Measurements from ENCODE around the gene IL1RAP.

DNA sequence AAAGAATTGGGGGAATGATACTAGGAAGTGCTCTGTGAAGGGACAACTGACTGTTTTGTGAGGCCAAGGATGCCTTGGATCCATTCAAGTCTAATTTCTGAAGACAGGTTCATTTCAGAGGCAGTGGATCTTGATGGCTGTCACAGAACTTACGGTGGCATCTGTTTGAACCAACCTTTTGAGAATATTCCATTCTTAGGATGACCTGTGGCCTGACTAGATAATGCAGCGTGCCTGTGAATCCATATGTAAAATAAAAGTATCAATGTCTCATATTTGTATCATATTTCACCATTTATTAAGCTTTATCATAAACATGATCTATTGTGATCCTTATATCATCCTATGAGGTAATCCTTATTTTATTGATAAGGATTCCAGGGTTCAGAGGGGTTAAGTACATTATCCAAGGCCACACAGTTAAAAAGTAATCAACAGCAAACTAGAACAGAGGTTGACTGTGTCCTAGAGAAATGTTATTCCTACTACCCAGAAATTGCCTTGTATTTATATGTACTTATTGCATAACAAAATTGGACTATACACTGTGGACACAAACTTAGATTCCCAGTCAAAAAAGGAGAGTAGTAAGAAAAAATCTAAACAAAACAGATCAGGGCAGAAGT, 34.3 kb downstream of the IL1RAP start:
- TF ChIP-seq, protein P1, sequence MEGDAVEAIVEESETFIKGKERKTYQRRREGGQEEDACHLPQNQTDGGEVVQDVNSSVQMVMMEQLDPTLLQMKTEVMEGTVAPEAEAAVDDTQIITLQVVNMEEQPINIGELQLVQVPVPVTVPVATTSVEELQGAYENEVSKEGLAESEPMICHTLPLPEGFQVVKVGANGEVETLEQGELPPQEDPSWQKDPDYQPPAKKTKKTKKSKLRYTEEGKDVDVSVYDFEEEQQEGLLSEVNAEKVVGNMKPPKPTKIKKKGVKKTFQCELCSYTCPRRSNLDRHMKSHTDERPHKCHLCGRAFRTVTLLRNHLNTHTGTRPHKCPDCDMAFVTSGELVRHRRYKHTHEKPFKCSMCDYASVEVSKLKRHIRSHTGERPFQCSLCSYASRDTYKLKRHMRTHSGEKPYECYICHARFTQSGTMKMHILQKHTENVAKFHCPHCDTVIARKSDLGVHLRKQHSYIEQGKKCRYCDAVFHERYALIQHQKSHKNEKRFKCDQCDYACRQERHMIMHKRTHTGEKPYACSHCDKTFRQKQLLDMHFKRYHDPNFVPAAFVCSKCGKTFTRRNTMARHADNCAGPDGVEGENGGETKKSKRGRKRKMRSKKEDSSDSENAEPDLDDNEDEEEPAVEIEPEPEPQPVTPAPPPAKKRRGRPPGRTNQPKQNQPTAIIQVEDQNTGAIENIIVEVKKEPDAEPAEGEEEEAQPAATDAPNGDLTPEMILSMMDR (conservative IDR thresholded peaks at IDR 0.05 in 1 of 2, IDR thresholded peaks at IDR 0.05 in 1 of 2; ENCODE audit: extremely low read depth in 1 of 2, insufficient read depth in 1 of 2, low read depth in 1 of 2, low read length in 2 of 2) = no peak
- no peak for TF ChIP-seq EZH2 (IDR thresholded peaks at IDR 0.05; ENCODE audit: borderline replicate concordance, low read length)

Data from mammary epithelial cell (primary cell).